Lower lobe of right lung (tissue), 2 donors: ENCODE measurements around the gene KLF11. TPM values are rescaled to one million over a fixed set of nuclear protein-coding genes. Genes with fewer than 3 reads are reported as not detected.

Source experiments
- ATAC-seq, 2 donors: fragments of 200-7000 bp; cut with Tn5 transposase; one replicate each; pipeline ENCODE4 v1.9.1; 2020 to 2022; ENCODE audit warnings: mild to moderate bottlenecking in 2 of 2, moderate library complexity in 2 of 2
- DNase-seq: peaks from one replicate; pipeline ENCODE4 v3.0.0-alpha.2; 2020
- H3K27ac ChIP-seq: fragments of 200-600 bp; one replicate; pipeline ENCODE4 v1.8.0; 2022
- H3K27me3 ChIP-seq: fragments of 200-600 bp; one replicate; pipeline ENCODE4 v1.8.0; 2022; ENCODE audit warnings: low read depth
- H3K36me3 ChIP-seq: fragments of 200-600 bp; one replicate; pipeline ENCODE4 v1.8.0; 2022; ENCODE audit warnings: mild to moderate bottlenecking
- H3K4me1 ChIP-seq: fragments of 200-600 bp; one replicate; pipeline ENCODE4 v1.8.0; 2022
- H3K4me3 ChIP-seq: fragments of 200-600 bp; one replicate; pipeline ENCODE4 v1.8.0; 2022; ENCODE audit warnings: mild to moderate bottlenecking
- H3K9me3 ChIP-seq: fragments of 200-600 bp; one replicate; pipeline ENCODE4 v1.8.0; 2022
- CTCF ChIP-seq: fragments of 200-600 bp; IDR thresholded peaks from one replicate; pipeline ENCODE4 v1.8.0; 2022; ENCODE audit warnings: antibody characterized with exemption, mild to moderate bottlenecking
- intact Hi-C: fragments of 100-400 bp; cut with DNase I; formaldehyde crosslinking; loops from one replicate; pipeline ENCODE4 v1.11.0; 2022
- total RNA-seq: library from RNA; stranded (reverse); fragmentation: NEBNext Ultra II Directional; extraction: Animal tissue kit (Norgen Biotek cat#: 25700); gene quantifications from one replicate; pipeline ENCODE4 v1.2.1, GENCODE V29; 2021
- donor health status: DM: no; HTN: yes; CAD: no; lungs with severe emphysema.

The KLF11 gene
- total RNA-seq, 1 donor from 2014 or later: 40.8 TPM

- Histone ChIP-seq H3K4me1 (peaks cover 19% of the 10 kb centered on the region), H3K27me3 (no peaks in the 10 kb centered on the region), H3K9me3 (no peaks in the 10 kb centered on the region), H3K36me3 (no peaks in the 10 kb centered on the region), H3K4me3 (no peak overlapping the region), H3K27ac (no peak overlapping the region)
- peak; percentile 63 for DNase-seq
- peak; percentile 60 to 70 for ATAC-seq
- TF ChIP-seq CTCF: no peak
- intact Hi-C loops: no loop called here
Measured at GRCh38 chr2:10019174-10019573, 24.2 kb upstream of the KLF11 start.

GRCh38 chr2:10019602-10020400 is 23.5 kb upstream of the KLF11 start:
- Histone ChIP-seq H3K9me3 (no peaks in the 10 kb centered on the region), H3K4me3 (no peak overlapping the region), H3K27ac (no peak overlapping the region), H3K4me1 (peaks cover 19% of the 10 kb centered on the region), H3K36me3 (no peaks in the 10 kb centered on the region), H3K27me3 (no peaks in the 10 kb centered on the region)
- ATAC-seq (peak; percentile 23 to 36), DNase-seq (peak; percentile 47)
- no peak for TF ChIP-seq CTCF
- intact Hi-C loops: no loop called here

- ATAC-seq: no peak
- no peak for TF ChIP-seq CTCF
- Histone ChIP-seq H3K27me3 (no peaks in the 10 kb centered on the region), H3K36me3 (no peaks in the 10 kb centered on the region), H3K4me3 (no peak overlapping the region), H3K4me1 (peaks cover 19% of the 10 kb centered on the region), H3K9me3 (no peaks in the 10 kb centered on the region), H3K27ac (no peak overlapping the region)
- peak; percentile 34 for DNase-seq
- intact Hi-C loops: no loop called here
Measured at GRCh38 chr2:10022041-10022421, 21.3 kb upstream of the KLF11 start.

- no peak for TF ChIP-seq CTCF
- H3K4me3 ChIP-seq: no peak overlapping the region
- H3K27me3 ChIP-seq: no peaks in the 10 kb centered on the region
- no peak overlapping the region for H3K27ac ChIP-seq
- DNase-seq: peak; percentile 19
- intact Hi-C loops: no loop called here
- no peaks in the 10 kb centered on the region for H3K36me3 ChIP-seq
- no peak for ATAC-seq
- H3K9me3 ChIP-seq: no peaks in the 10 kb centered on the region
- H3K4me1 ChIP-seq: peaks cover 19% of the 10 kb centered on the region
Measured at GRCh38 chr2:10022445-10022844, 20.9 kb upstream of the KLF11 start.

GRCh38 chr2:10022966-10023662 is 20.2 kb upstream of the KLF11 start:
- no peak overlapping the region for H3K4me3 ChIP-seq
- no peak for TF ChIP-seq CTCF
- H3K36me3 ChIP-seq: no peaks in the 10 kb centered on the region
- intact Hi-C loops: no loop called here
- ATAC-seq (no peak), DNase-seq (peak; percentile 29)
- H3K27ac ChIP-seq: no peak overlapping the region
- peaks cover 22% of the 10 kb centered on the region for H3K4me1 ChIP-seq
- H3K9me3 ChIP-seq: no peaks in the 10 kb centered on the region
- H3K27me3 ChIP-seq: no peaks in the 10 kb centered on the region
